ENCODE results near the gene HS3ST4. TPM values are rescaled to one million over a fixed set of nuclear protein-coding genes. Genes with fewer than 3 reads are reported as not detected.

Gene HS3ST4
- polyA plus RNA-seq, 3 donors from 2014 or later = not detected

- no peak overlapping the region for H3K27ac Mint-ChIP-seq
- no peaks in the 10 kb centered on the region for H3K9me3 Mint-ChIP-seq
- peaks cover 0 to 10% (median 2%) of the 10 kb centered on the region in 3 donors for H3K27me3 Mint-ChIP-seq (ENCODE audit: low read depth in 3 of 3)
- DNase-seq = no peak
- no peaks in the 10 kb centered on the region for H3K4me1 Mint-ChIP-seq
- H3K4me3 Mint-ChIP-seq = no peak overlapping the region
- no peaks in the 10 kb centered on the region for H3K36me3 Mint-ChIP-seq
Observed at GRCh38 chr16:25966172-25967097, 274.7 kb downstream of the HS3ST4 start.

DNA sequence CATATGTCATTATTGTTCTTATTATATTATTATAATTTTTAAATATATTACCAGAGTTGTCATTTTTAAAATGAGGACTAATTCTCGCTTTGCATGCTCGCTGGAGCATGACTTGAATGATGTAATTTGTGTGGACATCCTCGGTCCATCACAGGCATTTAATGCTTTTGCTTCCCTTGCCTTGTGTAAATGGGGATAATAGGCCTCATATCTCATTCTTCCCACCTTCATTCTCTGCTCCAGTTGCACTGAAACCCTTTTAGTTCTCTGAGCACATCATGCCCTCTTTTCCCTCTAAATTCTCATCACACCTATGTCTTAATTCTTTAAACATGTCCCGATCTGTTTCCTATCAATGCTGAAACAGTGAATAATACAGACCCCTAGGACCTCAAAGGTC is 285.4 kb downstream of the HS3ST4 start:
- Mint-ChIP-seq H3K4me3 (no peak overlapping the region), H3K9me3 (no peaks in the 10 kb centered on the region), H3K27me3 (ENCODE audit: low read depth in 3 of 3) (peaks cover 0 to 4% (median 3%) of the 10 kb centered on the region in 3 donors), H3K27ac (no peak overlapping the region), H3K36me3 (no peaks in the 10 kb centered on the region), H3K4me1 (no peaks in the 10 kb centered on the region)
- DNase-seq = no peak

- Mint-ChIP-seq H3K4me3 (no peak overlapping the region), H3K27ac (no peak overlapping the region), H3K4me1 (no peaks in the 10 kb centered on the region), H3K27me3 (ENCODE audit: low read depth in 3 of 3) (peaks cover 0 to 4% (median 3%) of the 10 kb centered on the region in 3 donors), H3K9me3 (no peaks in the 10 kb centered on the region), H3K36me3 (no peaks in the 10 kb centered on the region)
- DNase-seq = no peak
Observed at GRCh38 chr16:25978218-25978617, 286.5 kb downstream of the HS3ST4 start.

- no peak for DNase-seq
- no peaks in the 10 kb centered on the region for H3K36me3 Mint-ChIP-seq
- H3K4me1 Mint-ChIP-seq = no peaks in the 10 kb centered on the region
- no peak overlapping the region for H3K4me3 Mint-ChIP-seq
- H3K9me3 Mint-ChIP-seq = peaks cover 0 to 4% (median 0%) of the 10 kb centered on the region in 6 donors
- peaks cover 0 to 4% (median 0%) of the 10 kb centered on the region in 3 donors for H3K27me3 Mint-ChIP-seq (ENCODE audit: low read depth in 3 of 3)
- no peak overlapping the region for H3K27ac Mint-ChIP-seq
Observed at GRCh38 chr16:25988084-25988483, 296.3 kb downstream of the HS3ST4 start.

DNA sequence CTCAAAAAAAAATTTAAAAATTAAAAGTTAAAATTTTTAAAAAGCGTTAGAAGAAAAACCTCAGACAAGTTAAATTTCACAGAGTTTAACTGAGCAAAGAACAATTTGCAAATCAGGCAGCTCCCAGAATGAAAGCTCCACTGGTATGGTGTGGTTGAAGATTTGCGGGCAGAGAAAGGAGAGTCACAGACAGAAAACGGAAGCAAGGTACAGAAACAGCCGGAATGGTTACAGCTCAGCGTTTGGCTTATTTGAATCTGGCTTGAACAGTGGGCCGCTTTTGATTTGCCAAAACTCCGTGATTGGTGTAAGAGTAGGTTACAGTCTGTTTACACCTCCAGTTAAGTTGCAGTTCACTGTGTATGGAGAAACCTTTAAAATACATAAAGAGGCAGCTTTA is 297.1 kb downstream of the HS3ST4 start:
- Mint-ChIP-seq H3K4me1 (no peaks in the 10 kb centered on the region), H3K4me3 (no peak overlapping the region), H3K36me3 (no peaks in the 10 kb centered on the region), H3K27me3 (ENCODE audit: low read depth in 3 of 3) (peaks cover 0 to 4% (median 0%) of the 10 kb centered on the region in 3 donors), H3K27ac (no peak overlapping the region), H3K9me3 (peaks cover 0 to 4% (median 0%) of the 10 kb centered on the region in 6 donors)
- no peak for DNase-seq

DNA sequence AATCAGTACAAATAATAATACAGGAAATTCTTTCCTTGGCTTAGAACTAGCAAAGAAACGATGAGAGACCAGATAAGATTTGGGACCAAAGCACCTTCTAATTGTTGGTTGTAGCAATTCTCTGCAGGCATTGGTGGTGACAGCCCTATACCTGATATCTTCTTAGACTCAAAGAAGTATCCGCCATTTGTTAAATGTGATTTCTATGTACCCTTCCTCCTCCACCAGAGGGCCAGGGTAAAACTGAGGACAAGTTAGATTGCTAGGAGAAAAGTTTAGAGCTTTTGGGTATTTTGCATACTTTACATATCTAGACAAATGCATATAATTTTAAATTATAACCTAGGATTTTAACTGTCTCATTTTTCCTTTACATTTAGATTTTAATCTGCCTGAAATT is 304.3 kb downstream of the HS3ST4 start:
- Mint-ChIP-seq H3K27ac (no peak overlapping the region), H3K27me3 (ENCODE audit: low read depth in 3 of 3) (peaks cover 0 to 3% (median 1%) of the 10 kb centered on the region in 3 donors), H3K4me3 (no peak overlapping the region), H3K36me3 (no peaks in the 10 kb centered on the region), H3K4me1 (no peaks in the 10 kb centered on the region), H3K9me3 (peaks cover 0 to 3% (median 0%) of the 10 kb centered on the region in 6 donors)
- no peak for DNase-seq

GRCh38 chr16:26005336-26005735 is 313.6 kb downstream of the HS3ST4 start:
- Mint-ChIP-seq H3K27ac (no peak overlapping the region), H3K4me1 (no peaks in the 10 kb centered on the region), H3K9me3 (peaks cover 4 to 22% (median 10%) of the 10 kb centered on the region in 6 donors), H3K36me3 (no peaks in the 10 kb centered on the region), H3K4me3 (no peak overlapping the region), H3K27me3 (ENCODE audit: low read depth in 3 of 3) (peaks cover 2 to 12% (median 6%) of the 10 kb centered on the region in 3 donors)
- no peak for DNase-seq

GRCh38 chr16:26012376-26012775 is 320.6 kb downstream of the HS3ST4 start:
- Mint-ChIP-seq H3K9me3 (peaks cover 1 to 15% (median 8%) of the 10 kb centered on the region in 6 donors), H3K27ac (no peak overlapping the region), H3K36me3 (no peaks in the 10 kb centered on the region), H3K4me1 (no peaks in the 10 kb centered on the region), H3K4me3 (no peak overlapping the region), H3K27me3 (ENCODE audit: low read depth in 3 of 3) (peaks cover 0 to 3% (median 2%) of the 10 kb centered on the region in 3 donors)
- DNase-seq = no peak

DNA sequence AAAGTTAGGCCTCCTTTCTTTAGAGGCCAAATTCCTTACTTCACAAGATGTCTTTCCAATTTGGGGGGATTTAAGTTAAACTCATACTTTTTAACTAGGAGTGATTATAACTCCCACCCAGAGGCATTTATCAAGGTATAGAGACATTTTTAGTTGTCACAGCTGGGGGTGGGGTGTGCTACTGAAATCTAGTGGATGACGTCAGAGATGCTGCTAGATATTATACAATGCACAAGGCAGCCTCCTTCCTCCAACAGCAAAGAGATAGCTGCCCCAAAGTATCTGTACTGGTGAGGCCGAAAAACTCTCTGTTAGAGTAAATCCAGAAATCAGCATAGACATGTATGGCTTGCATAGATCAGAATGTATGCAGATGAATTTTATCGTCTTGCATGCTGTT is 324.0 kb downstream of the HS3ST4 start:
- Mint-ChIP-seq H3K4me3 (no peak overlapping the region), H3K4me1 (no peaks in the 10 kb centered on the region), H3K27ac (no peak overlapping the region), H3K9me3 (peaks cover 1 to 23% (median 11%) of the 10 kb centered on the region in 6 donors), H3K36me3 (no peaks in the 10 kb centered on the region), H3K27me3 (ENCODE audit: low read depth in 3 of 3) (peaks cover 2 to 5% (median 2%) of the 10 kb centered on the region in 3 donors)
- DNase-seq = no peak

- no peaks in the 10 kb centered on the region for H3K4me1 Mint-ChIP-seq
- no peaks in the 10 kb centered on the region for H3K36me3 Mint-ChIP-seq
- no peak for DNase-seq
- peaks cover 0 to 3% (median 2%) of the 10 kb centered on the region in 3 donors for H3K27me3 Mint-ChIP-seq (ENCODE audit: low read depth in 3 of 3)
- no peak overlapping the region for H3K4me3 Mint-ChIP-seq
- no peak overlapping the region for H3K27ac Mint-ChIP-seq
- peaks cover 1 to 23% (median 11%) of the 10 kb centered on the region in 6 donors for H3K9me3 Mint-ChIP-seq
Observed at GRCh38 chr16:26016989-26017388, 325.2 kb downstream of the HS3ST4 start.

DNA sequence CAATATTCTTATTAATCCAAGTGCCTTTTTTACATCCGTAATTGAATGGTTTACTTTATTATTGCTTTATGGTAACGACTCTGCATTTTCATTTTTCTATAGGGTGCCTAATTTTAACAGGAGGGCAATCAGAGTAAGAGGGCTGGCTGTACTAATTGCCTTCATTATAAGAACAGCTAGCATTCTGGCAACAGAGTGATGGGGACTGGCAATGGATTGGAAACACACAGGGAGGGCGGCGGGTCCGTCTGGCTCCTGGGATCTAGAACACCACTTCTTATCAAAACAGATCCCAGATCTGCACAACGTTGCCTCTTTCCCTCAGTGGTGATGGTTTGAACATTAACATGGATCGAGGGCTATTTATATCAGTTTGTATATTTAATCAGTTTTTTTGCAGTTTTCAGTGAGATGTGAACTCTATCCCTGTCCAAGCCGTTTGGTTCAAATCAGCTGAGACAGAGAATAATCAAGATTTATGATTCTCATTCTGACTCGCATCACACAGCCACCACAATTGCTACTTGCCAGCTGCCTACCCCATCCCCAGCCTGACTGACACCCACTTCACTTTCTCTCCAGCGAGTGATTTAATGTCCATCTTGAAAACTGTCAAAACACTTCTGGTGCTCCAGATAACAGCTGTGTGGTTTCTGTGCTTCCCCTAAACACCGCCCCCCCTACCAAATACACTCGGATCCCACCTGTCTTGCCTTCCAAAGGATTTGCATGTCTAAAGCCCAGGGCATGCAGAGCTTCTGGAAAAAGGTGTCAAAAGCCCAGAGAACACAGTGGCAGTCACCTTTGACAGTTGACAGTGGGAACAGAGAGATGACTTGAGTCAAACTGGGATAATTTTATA is 327.9 kb downstream of the HS3ST4 start:
- H3K9me3 Mint-ChIP-seq = peaks cover 0 to 20% (median 11%) of the 10 kb centered on the region in 6 donors
- H3K27ac Mint-ChIP-seq = no peak overlapping the region
- peaks cover 0 to 3% (median 2%) of the 10 kb centered on the region in 3 donors for H3K27me3 Mint-ChIP-seq (ENCODE audit: low read depth in 3 of 3)
- H3K36me3 Mint-ChIP-seq = no peaks in the 10 kb centered on the region
- DNase-seq = no peak
- no peaks in the 10 kb centered on the region for H3K4me1 Mint-ChIP-seq
- no peak overlapping the region for H3K4me3 Mint-ChIP-seq

- H3K9me3 Mint-ChIP-seq = peaks cover 0 to 2% (median 0%) of the 10 kb centered on the region in 6 donors
- no peak overlapping the region for H3K4me3 Mint-ChIP-seq
- H3K4me1 Mint-ChIP-seq = no peaks in the 10 kb centered on the region
- no peak overlapping the region for H3K27ac Mint-ChIP-seq
- H3K36me3 Mint-ChIP-seq = no peaks in the 10 kb centered on the region
- peaks cover 0 to 6% (median 1%) of the 10 kb centered on the region in 3 donors for H3K27me3 Mint-ChIP-seq (ENCODE audit: low read depth in 3 of 3)
- DNase-seq = no peak
Observed at GRCh38 chr16:26026709-26027450, 335.1 kb downstream of the HS3ST4 start.

DNA sequence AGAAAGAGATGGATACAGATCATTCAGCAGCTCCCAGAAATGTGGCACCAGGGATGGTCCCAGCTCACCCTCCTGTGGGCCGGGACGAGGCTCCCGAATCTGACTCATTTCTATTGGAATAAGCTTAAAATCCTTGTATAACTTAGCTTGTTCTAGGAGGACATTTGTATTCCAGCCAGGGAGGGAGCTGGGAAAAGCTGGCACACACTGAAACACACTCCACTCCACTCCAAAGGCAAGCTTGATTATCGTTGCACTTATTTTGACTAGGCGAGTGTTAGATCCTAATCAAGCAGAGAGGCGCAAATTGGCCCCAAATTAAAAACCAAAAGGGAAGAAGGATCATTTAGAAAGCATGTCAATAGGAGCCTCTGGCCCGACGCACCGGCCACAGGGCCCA is 339.5 kb downstream of the HS3ST4 start:
- H3K4me1 Mint-ChIP-seq = no peaks in the 10 kb centered on the region
- H3K27ac Mint-ChIP-seq = no peak overlapping the region
- peaks cover 0 to 1% (median 0%) of the 10 kb centered on the region in 6 donors for H3K9me3 Mint-ChIP-seq
- no peak overlapping the region for H3K4me3 Mint-ChIP-seq
- H3K27me3 Mint-ChIP-seq (ENCODE audit: low read depth in 3 of 3) = peaks cover 0 to 6% (median 0%) of the 10 kb centered on the region in 3 donors
- H3K36me3 Mint-ChIP-seq = no peaks in the 10 kb centered on the region
- no peak for DNase-seq
